SH-SY5Y (cell line): ENCODE data around the gene DGKH.

Source experiments
- GATA2 ChIP-seq: IDR thresholded peaks from 2 replicates; pipeline ENCODE4 v1.6.1; 2011; ENCODE audit warnings: mild to moderate bottlenecking, low read depth, low read length
- GATA3 ChIP-seq: IDR thresholded peaks from 2 replicates; pipeline ENCODE4 v1.6.1; 2011; ENCODE audit warnings: low read depth, mild to moderate bottlenecking, low read length, moderate library complexity

GRCh38 chr13:42173789-42174343, 125.4 kb downstream of the DGKH start:
- no peak for TF ChIP-seq GATA2
- no peak for TF ChIP-seq GATA3
